Stimulated activated CD4-positive, alpha-beta T cell treated with anti-CD3 and anti-CD28 coated beads, Interleukin-4, amount 100 ng/mL, for 4 hours (primary cell): ENCODE results near the gene SNX25.
A peak's percentile ranks its signal among the peaks of the same experiment; 100 is the strongest.

ENCODE experiments used
- DNase-seq, 2 experiments: peaks; one replicate each; pipeline ENCODE4 v3.0.0-alpha.2; 2020

Gene SNX25

DNA sequence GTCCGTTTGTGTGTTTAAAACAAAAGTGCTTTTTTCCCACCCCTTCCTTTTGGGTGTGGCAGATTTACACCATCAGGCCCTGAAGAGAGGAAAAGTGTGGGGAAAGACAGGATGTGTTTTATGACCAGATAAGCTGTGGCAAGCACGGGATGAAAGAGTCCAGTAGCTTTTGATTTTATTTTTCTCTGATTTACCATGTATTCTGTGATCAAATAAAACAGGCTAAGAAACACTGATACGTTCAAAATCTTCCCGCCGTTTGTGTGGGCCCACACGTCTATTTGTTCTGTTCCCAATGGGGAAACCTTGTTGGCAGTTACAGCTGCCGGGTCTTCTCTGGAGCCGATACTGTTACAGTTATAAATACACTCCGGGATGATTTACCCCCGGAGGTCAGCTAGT, 175.5 kb downstream of the SNX25 start:
- no peak for DNase-seq

DNA sequence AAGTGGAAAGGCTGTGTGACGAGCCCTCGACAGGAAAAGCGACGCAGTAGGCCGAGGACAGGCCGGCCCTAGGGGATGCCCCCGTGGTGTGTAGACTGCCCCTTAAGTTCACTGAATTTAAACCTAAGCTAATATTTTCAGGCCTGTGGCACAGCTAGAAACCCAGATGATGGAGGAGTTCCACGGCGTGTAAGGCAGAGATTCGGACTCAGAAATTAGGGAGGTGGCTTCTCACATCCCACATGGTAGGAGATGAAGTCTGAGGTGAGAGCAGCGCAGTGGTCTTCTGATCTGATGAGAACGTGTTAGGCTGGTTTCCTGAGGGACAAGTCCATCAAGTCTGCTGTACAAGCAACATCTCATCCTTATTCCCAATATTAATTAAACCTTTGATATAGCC, 178.6 kb downstream of the SNX25 start:
- DNase-seq = no peak

DNA sequence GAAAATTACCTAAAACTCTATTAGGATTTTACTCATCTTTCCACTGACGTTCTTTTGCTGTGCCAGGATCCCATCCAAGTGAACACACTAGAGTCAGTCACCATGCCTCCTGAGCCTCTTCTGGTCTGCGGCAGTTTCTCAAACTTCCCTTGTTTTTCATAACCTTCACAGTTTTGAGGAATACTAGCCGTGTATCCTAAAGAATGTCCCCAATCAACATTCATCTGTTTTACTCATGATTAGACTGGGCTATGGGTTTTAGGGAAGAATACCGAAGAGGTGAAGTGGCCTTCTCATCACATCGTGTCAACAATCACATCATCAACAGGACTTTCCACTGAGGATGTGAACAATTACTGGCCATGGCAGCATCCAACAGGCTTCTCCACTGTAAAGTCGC, 181.5 kb downstream of the SNX25 start:
- DNase-seq = no peak

DNA sequence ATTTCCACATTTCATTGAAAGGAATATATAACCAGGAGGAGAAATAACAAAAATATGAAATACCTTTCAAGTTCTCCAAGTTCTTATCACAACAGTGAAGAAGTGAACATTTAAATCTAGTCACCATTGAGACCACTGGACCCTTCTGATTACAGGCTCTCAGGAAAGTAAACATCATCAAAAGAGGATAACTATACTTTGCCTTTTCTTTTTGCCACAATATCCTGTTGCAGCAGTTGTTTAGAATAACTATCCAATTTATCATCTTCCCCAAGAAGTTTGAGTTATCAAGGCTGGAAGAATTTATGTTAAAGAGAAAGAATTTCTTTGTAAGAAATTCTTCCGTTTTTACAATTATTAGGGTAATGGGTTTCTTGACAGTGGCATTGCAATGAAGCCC, 182.8 kb downstream of the SNX25 start:
- DNase-seq = no peak

DNA sequence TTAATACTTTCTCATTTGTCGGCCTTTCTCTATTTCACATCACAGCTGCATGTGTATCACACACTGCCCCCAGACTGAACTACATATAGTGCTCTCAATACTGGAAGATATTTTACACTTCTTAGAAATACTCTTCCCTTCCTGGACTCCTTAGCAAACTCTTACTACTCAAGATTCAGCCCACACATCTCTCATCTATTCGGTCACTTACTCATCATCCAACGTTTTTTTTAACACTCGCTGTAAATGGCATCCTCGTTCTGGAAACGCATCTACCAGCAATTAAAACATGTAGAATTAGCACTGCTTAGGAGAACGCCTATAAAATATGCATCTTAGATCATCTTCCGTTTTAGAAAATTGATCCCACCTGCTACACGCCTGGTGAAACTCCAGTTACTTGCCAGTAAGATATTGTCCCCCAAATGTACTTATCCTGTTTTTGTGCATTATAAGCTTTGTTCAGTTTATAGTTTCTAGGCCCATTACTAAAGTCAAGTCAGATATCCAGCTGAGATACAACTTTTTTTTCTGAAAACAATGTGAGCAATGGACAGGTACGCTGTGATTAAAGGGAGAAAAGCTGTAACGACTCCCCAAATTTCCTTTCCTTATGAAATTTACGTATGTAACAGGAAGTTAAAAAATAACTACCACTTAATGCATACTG, 185.3 kb downstream of the SNX25 start:
- peak in 1 of 2 experiments; percentile 1 for DNase-seq

DNA sequence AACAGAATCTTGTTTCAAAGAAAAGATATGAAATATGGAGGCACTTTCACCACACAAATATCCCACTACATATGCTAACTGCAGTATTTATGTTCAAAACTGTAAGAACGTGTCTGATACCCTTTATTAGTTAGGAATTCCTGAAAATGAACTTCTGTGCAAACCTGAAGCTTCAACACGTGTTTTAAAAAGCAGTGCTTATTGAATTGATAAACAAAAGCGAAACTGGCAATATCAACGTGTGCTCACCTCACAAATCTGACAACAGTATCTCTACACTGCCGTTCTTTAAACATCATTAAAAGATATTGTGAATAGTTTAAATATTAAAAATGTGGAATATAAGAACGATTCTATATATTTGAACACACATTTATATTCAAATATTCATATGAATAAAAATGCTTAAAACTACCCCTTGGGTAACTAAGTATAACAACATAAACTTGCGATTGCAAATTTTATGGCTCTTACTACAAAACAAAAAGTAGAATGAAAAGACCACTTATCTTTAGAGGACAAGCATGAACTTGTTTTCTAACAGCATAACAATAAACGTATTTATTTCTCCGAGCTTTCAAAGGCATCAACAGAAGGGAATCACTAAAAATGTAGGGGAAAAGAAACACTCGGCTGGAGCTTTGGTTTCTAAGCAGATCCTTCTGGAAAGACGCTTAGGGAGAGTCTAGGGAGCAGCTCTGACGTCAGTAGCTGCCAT, 186.0 kb downstream of the SNX25 start, which contains the start of gene LRP2BP:
Gene LRP2BP (minus strand): TSS at position 687 of the 718 bp plus-strand sequence. CDS start 17,738 bp downstream, outside the sequence.
- DNase-seq = no peak

DNA sequence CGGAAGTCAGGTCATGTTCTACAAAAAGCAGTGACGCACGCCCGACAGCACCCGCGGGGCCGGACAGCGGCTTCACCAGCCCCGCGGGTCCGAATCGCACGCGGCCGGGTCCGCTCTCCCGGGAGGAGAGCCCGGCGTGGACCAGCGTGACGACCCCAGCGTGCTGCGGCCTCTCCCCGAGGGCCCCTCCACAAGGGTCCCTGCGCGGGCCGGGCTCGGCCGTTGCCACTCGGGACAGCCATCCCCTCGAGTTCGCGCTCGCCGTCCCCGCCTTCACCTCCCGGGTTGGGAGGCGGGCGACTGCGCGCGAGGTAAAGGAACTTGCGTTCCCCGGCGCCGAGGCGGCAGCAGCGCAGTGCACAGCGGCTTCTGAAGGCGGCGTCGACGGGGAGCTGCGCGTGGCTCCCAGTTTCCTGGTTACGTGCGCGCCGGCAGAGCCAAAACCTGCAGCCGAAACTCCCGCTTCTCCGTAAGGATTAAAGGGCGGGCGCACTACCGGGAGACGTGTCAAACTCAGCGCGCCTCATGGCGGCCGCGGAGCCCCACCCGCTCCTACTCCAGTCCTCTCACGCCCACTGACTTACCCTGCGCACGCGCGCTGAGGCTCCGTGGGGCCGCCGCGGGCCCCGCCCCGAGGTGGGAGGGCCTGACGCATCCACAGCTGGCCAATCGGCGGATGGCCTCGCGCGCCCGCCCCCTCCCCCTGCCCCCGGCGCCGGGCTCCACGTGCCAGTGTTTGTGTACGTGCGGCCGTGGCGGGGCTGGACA, 186.7 kb downstream of the SNX25 start:
- DNase-seq = peak; percentile 96 to 97

DNA sequence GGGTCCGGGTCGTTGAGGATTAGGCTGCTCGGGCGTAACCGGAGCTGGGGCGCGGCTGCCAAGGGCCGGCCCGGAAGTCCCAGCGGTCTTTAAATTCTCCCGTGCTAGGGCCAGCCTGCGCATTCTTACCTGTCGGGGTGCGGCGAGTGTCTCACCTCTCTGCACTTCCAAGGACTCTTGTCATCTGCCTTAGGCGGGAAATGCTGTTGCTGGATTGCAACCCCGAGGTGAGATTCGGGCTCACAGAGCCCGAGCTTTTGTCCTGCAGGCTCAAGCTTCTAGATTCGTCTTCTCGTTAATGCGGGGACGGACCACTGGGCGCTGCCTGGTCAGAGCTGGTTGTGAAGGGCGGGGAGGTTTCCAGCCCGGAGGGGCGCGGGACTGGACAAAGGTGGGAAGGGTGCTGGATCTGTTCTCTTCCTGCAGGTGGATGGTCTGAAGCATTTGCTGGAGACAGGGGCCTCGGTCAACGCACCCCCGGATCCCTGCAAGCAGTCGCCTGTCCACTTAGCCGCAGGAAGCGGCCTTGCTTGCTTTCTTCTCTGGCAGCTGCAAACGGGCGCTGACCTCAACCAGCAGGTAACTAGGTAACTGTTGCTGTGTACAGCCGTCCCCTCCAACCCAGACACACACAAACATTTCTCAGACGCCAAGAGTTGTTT, 187.5 kb downstream of the SNX25 start, which contains the start of gene ANKRD37:
Gene ANKRD37 (plus strand): TSS at position 118 of the 662 bp plus-strand sequence. CDS start 83 bp downstream, at position 201.
- DNase-seq = no peak

DNA sequence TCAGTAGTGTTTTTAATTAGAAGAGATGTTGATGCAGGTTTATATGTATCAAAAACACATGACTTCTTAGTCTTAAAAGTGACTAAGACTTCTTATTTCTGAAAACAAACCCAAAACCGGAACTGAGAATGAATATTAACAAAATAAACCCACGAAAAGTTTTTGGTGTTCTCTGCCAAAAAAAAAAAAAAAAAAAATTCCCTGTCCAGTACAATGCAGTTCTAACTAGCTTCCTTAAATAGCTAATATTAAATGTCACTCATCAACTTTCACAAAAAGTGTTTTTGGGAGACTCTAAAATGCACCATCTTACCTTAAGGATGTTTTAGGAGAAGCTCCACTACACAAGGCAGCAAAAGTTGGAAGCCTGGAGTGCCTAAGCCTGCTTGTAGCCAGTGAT, 189.2 kb downstream of the SNX25 start:
- no peak for DNase-seq

DNA sequence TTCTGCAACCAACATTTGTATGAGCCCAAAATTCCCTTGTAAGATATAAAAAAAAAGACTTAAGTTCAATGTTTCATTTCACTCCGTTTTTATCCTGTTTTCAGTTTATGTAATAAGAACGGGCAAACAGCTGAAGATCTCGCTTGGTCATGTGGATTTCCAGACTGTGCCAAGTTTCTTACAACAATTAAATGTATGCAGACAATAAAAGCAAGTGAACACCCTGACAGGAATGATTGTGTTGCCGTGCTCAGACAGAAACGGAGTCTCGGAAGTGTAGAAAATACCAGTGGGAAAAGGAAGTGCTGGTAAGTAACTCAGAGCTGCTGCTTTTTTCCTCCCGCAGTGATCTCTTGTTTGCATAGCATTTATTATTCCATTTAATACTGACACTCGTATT, 190.1 kb downstream of the SNX25 start:
- DNase-seq = no peak

DNA sequence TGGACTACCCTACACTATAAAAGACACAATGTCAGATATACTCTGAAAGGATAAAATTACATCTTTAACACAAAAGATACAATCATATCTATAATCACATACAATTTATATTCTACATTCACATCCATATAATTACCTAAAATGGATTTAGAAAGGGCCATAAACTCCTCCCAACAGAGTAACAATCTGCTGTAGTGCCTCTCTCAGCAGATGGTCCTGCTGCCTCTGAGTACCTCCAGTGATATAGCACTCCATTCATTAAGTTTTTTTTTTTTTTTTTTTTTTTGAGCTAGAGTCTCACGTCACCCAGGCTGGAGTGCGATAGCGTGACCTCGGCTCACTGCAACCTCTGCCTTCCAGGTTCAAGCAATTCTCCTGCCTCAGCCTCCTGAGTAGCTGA, 194.6 kb downstream of the SNX25 start:
- no peak for DNase-seq

DNA sequence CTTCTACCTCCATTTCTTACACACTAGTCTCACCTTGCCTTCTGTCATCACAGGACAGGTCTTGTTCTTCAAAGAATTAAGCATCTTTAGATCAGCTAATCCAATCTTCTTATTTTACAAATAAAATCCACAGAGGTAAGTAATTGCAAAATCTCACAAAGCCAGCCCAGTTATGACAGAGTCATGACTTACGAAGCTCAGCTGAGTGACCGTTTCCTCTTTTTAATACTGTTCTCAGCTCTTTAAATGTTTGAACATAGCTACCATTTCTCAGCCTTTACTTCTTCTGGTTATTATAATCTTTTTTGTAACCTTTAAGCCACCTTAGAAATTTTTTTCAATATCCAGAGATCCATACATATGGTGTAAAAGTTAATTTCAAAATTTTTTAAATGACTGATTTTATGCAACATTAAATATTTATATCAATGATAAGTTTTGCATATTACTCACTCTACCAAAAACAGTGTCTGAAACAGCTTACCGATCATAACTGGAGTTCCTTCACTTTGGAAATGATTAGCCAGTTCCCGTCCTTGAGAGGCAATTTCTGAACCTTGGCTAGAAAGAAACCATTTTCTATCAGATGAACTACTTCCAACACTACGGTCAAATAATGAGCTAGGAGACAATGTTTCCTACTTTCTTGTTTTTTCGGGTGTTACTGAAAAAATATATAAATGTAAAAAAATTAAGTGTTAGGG, 196.1 kb downstream of the SNX25 start:
- no peak for DNase-seq

DNA sequence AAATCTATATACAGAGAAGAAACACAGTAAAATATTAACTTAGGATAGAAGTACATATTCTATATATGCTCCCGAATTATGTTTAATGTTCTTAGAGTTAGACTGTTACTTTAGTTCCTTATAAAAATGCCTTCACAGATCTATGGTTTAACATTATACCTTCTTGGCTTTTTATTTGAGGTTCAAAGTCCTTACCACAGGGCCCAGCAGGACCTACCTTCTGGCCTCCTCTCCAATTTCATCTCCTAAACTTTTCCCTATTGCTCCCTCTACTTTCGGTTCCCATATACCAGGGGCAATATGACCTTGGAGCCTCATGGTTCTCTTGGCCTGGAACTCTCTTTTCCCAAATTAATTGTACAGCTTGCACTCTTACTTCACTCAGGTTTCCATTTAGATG, 199.0 kb downstream of the SNX25 start:
- no peak for DNase-seq

DNA sequence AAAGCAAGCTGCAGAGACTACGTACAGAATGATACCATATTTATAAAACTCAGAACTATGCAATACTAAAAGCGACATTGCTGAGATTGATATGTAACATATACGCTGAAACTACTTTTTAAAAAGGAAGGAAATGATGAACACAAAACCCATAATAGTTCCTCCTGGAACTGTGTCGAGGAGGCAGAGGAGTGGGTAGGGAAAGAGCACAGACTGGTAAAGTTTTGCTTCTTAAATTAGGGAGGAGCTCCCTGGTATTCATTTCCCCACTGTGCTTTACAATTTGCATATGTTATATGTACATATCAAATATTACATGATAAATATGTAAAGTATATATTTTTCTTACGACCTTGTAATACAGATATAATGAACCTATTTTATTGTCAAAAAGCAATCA, 202.5 kb downstream of the SNX25 start:
- no peak for DNase-seq

DNA sequence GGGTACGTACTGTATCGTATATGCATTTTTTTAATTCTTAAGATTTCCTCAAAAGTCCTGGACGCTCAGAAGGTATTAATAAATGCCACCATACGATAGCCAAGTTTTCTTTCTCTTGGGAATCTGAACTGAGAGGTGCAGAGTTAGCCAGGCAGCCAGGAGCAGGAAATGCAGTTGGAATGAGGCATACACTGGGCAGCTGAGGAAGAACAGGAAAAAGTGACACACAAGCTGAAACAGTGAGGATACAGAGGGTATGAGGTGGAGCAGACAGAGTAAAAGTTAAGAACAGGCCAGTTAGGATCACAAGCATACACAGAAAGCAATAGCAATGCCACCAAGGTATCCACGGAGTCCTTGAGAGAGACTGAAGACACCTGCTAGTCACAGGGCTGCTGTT, 203.0 kb downstream of the SNX25 start:
- DNase-seq = no peak
